GM19240 (cell line): ENCODE data around the gene BRINP3.

Experiments
- DNase-seq: peaks from one replicate; pipeline ENCODE4 v3.0.0; 2011; ENCODE audit warnings: low spot score; ENCODE audit not compliant: insufficient read length

Gene BRINP3

GRCh38 chr1:190192627-190193026 lies 285.0 kb downstream of the BRINP3 start:
- no peak for DNase-seq

- DNase-seq, result no peak
Measured at GRCh38 chr1:190183588-190183987, 294.1 kb downstream of the BRINP3 start.

GRCh38 chr1:190179817-190180216 lies 297.8 kb downstream of the BRINP3 start:
- no peak for DNase-seq

GRCh38 chr1:190178827-190179226 lies 298.8 kb downstream of the BRINP3 start:
- DNase-seq, result no peak

- DNase-seq, result no peak
Measured at GRCh38 chr1:190177555-190177954, 300.1 kb downstream of the BRINP3 start.

GRCh38 chr1:190176776-190177175 lies 300.9 kb downstream of the BRINP3 start:
- DNase-seq, result no peak

- DNase-seq, result no peak
Measured at GRCh38 chr1:190175320-190175719, 302.3 kb downstream of the BRINP3 start.

GRCh38 chr1:190172651-190173430 lies 304.8 kb downstream of the BRINP3 start:
- DNase-seq, result no peak

GRCh38 chr1:190170321-190170720 lies 307.3 kb downstream of the BRINP3 start:
- DNase-seq, result no peak

- no peak for DNase-seq
Measured at GRCh38 chr1:190169311-190170067, 308.2 kb downstream of the BRINP3 start.

GRCh38 chr1:190168893-190169280 lies 308.8 kb downstream of the BRINP3 start:
- DNase-seq, result no peak

GRCh38 chr1:190168116-190168892 lies 309.4 kb downstream of the BRINP3 start:
- DNase-seq, result no peak

- DNase-seq, result no peak
Measured at GRCh38 chr1:190159146-190159545, 318.5 kb downstream of the BRINP3 start.

- DNase-seq, result no peak
Measured at GRCh38 chr1:190154744-190155143, 322.9 kb downstream of the BRINP3 start.

GRCh38 chr1:190147616-190148015 lies 330.0 kb downstream of the BRINP3 start:
- DNase-seq, result no peak

GRCh38 chr1:190144650-190145049 lies 333.0 kb downstream of the BRINP3 start:
- DNase-seq, result no peak

GRCh38 chr1:190140644-190141043 lies 337.0 kb downstream of the BRINP3 start:
- DNase-seq, result no peak

GRCh38 chr1:190138702-190139101 lies 339.0 kb downstream of the BRINP3 start:
- DNase-seq, result no peak

- DNase-seq, result no peak
Measured at GRCh38 chr1:190138266-190138665, 339.4 kb downstream of the BRINP3 start.

GRCh38 chr1:190129366-190129765 lies 348.3 kb downstream of the BRINP3 start:
- DNase-seq, result no peak

GRCh38 chr1:190126728-190127127 lies 350.9 kb downstream of the BRINP3 start:
- no peak for DNase-seq

- no peak for DNase-seq
Measured at GRCh38 chr1:190124068-190124467, 353.6 kb downstream of the BRINP3 start.
